ENCODE data around the gene PHLPP1.

PHLPP1 gene

GRCh38 chr18:62755454-62755853 lies 40.1 kb downstream of the PHLPP1 start:
- H2AFZ ChIP-seq (ENCODE audit: low read depth) = no peak overlapping the region
- H3K79me2 ChIP-seq (ENCODE audit: insufficient read depth, low read depth) = no peaks in the 10 kb centered on the region; the same call in 1 of the 2 replicates
- no peak overlapping the region for H3K4me2 ChIP-seq
- H3K4me3 ChIP-seq (IDR thresholded peaks at IDR 0.05; ENCODE audit: insufficient read depth, low read depth, low read length) = no peak overlapping the region
- no peaks in the 10 kb centered on the region for H3K27me3 ChIP-seq (ENCODE audit: insufficient read depth, low read depth)
- H3K9ac ChIP-seq = no peak overlapping the region
- H3K27ac ChIP-seq = no peak overlapping the region
- no peaks in the 10 kb centered on the region for H4K20me1 ChIP-seq (ENCODE audit: insufficient read depth)
- no peak for TF ChIP-seq CTCF (conservative IDR thresholded peaks at IDR 0.05; ENCODE audit: low read depth, low read length)
- H3K4me1 ChIP-seq (ENCODE audit: low read depth, poor library complexity, severe bottlenecking) = peaks cover 2% of the 10 kb centered on the region
- H3K36me3 ChIP-seq (ENCODE audit: insufficient read depth) = no peaks in the 10 kb centered on the region; the same call in 1 of the 2 replicates

GRCh38 chr18:62755946-62756345 lies 40.6 kb downstream of the PHLPP1 start:
- no peaks in the 10 kb centered on the region; the same call in 1 of the 2 replicates for H3K36me3 ChIP-seq (ENCODE audit: insufficient read depth)
- TF ChIP-seq CTCF (conservative IDR thresholded peaks at IDR 0.05; ENCODE audit: low read depth, low read length) = no peak
- no peak overlapping the region for H3K9ac ChIP-seq
- H3K27ac ChIP-seq = no peak overlapping the region
- H3K4me1 ChIP-seq (ENCODE audit: low read depth, poor library complexity, severe bottlenecking) = no peaks in the 10 kb centered on the region
- H3K4me2 ChIP-seq = no peak overlapping the region
- H3K27me3 ChIP-seq (ENCODE audit: insufficient read depth, low read depth) = no peaks in the 10 kb centered on the region
- no peaks in the 10 kb centered on the region for H4K20me1 ChIP-seq (ENCODE audit: insufficient read depth)
- H3K79me2 ChIP-seq (ENCODE audit: insufficient read depth, low read depth) = no peaks in the 10 kb centered on the region; the same call in 1 of the 2 replicates
- H3K4me3 ChIP-seq (IDR thresholded peaks at IDR 0.05; ENCODE audit: insufficient read depth, low read depth, low read length) = no peak overlapping the region
- no peak overlapping the region for H2AFZ ChIP-seq (ENCODE audit: low read depth)

- no peak overlapping the region for H3K27ac ChIP-seq
- H3K4me2 ChIP-seq = no peak overlapping the region
- no peaks in the 10 kb centered on the region; the same call in 1 of the 2 replicates for H3K79me2 ChIP-seq (ENCODE audit: insufficient read depth, low read depth)
- H3K4me3 ChIP-seq (IDR thresholded peaks at IDR 0.05; ENCODE audit: insufficient read depth, low read depth, low read length) = no peak overlapping the region
- H4K20me1 ChIP-seq (ENCODE audit: insufficient read depth) = no peaks in the 10 kb centered on the region
- no peak overlapping the region for H2AFZ ChIP-seq (ENCODE audit: low read depth)
- H3K36me3 ChIP-seq (ENCODE audit: insufficient read depth) = no peaks in the 10 kb centered on the region; the same call in 1 of the 2 replicates
- no peaks in the 10 kb centered on the region for H3K27me3 ChIP-seq (ENCODE audit: insufficient read depth, low read depth)
- H3K9ac ChIP-seq = no peak overlapping the region
- H3K4me1 ChIP-seq (ENCODE audit: low read depth, poor library complexity, severe bottlenecking) = no peaks in the 10 kb centered on the region
- TF ChIP-seq CTCF (conservative IDR thresholded peaks at IDR 0.05; ENCODE audit: low read depth, low read length) = no peak
These were observed 42.2 kb downstream of the PHLPP1 start for GRCh38 chr18:62757399-62758010.

- H2AFZ ChIP-seq (ENCODE audit: low read depth) = no peak overlapping the region
These were observed 43.2 kb downstream of the PHLPP1 start for GRCh38 chr18:62758591-62758990.

More at GRCh38 chr18:62758591-62758990, 43.2 kb downstream of the PHLPP1 start:
- Histone ChIP-seq H3K4me3 (IDR thresholded peaks at IDR 0.05; ENCODE audit: insufficient read depth, low read depth, low read length) (no peak overlapping the region), H3K27ac (no peak overlapping the region), H3K4me1 (ENCODE audit: low read depth, poor library complexity, severe bottlenecking) (no peaks in the 10 kb centered on the region), H3K27me3 (ENCODE audit: insufficient read depth, low read depth) (no peaks in the 10 kb centered on the region), H3K9ac (no peak overlapping the region), H3K4me2 (no peak overlapping the region), H3K36me3 (ENCODE audit: insufficient read depth) (no peaks in the 10 kb centered on the region), H4K20me1 (ENCODE audit: insufficient read depth) (no peaks in the 10 kb centered on the region), H3K79me2 (ENCODE audit: insufficient read depth, low read depth) (no peaks in the 10 kb centered on the region; the same call in 1 of the 2 replicates)
- TF ChIP-seq CTCF (conservative IDR thresholded peaks at IDR 0.05; ENCODE audit: low read depth, low read length) = no peak

Measured in KMS-11 (cell line).